ENCODE results near the gene KEAP1.
"Not testable (repeated sequence)": the region's sequence is repeated elsewhere in the genome, so short reads cannot be mapped to it uniquely, and the experiment has no call there.

The KEAP1 gene

GRCh38 chr19:10497371-10497770, 5.8 kb downstream of the KEAP1 start:
- DNase-seq (ENCODE audit: low spot score): no peak

GRCh38 chr19:10491472-10492047, 11.6 kb downstream of the KEAP1 start:
- no peak for DNase-seq (ENCODE audit: low spot score)

DNA sequence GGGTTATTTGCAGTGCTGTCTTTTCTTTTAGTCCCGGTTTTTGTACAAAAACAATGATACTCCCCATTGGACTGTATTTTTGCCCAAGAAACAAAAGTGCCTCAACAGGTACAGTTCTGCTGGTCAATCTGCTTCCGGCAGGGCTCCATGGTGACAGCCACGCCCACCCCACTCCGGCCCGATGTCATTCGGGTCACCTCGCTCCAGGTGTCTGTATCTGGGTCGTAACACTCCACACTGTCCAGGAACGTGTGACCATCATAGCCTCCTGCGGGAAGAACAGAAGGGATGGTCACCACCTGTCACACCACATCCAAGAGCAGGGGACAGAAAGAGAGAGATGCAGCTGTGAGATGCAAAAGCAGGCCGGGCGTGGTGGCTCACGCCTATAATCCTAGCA, 16.6 kb downstream of the KEAP1 start:
- DNase-seq (ENCODE audit: low spot score): no peak

GRCh38 chr19:10478903-10479384, 24.2 kb downstream of the KEAP1 start:
- peak; percentile 96 for DNase-seq (ENCODE audit: low spot score)

DNA sequence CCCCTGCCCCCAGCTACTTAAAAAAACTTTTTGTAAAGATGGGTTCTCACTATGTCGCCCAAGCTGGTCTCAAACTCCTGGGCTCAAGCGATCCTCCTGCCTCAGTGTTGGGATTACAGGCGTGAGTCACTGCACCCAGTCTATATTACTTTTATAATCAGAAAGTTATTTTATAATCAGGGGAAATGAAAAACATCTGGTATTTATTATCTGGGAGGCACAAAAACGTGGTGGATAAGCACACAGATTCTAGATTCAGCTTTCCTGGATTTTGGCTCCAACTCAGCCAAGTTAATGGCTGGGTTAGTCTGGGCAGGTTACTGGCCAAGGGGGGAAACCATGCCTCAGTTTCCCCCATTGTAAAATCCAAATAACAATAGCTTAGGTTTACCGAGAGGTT, 24.7 kb downstream of the KEAP1 start:
- DNase-seq (ENCODE audit: low spot score): no peak

- DNase-seq (ENCODE audit: low spot score): no peak
These were observed 28.1 kb downstream of the KEAP1 start for GRCh38 chr19:10474962-10475451.

DNA sequence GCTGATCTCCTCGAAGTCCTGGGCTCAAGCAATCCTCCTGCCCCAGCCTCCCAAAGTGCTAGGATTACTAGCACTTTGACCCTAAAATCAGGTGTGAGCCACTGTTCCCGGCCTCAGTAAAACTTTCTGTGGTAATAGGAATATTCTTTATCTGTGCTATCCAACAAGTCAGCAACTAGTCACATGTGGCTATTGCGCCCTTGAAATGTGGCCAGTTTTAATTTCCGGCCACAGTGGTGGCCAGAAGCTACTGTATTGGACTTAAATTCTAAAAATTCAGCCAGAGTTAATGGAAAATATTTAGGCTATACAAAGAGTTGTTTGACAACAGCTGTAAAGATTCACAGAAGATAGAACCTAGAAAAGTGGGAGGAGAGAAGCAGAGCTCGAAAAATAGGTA, 30.0 kb downstream of the KEAP1 start:
- no peak for DNase-seq (ENCODE audit: low spot score)

- DNase-seq (ENCODE audit: low spot score): peak; percentile 35
These were observed 31.2 kb downstream of the KEAP1 start for GRCh38 chr19:10471909-10472308.

DNA sequence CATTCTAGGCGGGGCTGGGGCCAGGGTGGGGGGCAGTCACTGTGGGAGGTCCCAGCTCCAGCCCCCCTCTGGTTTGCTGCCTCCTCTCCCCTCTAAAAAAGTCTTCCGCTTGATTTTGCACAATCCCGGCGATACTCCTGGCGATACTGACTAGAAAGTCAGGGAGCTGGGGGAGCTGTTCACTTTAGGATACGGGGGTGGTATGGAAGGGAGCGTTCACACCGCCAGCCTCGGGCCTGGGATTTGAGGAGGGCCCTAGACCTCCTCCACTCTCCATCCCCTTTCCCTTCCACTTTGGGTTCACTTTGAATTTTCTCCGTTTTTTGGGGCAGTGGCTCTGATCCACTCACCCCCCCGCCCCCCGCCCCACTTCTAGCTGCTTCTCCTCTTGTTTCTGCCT, 35.0 kb downstream of the KEAP1 start:
- DNase-seq (ENCODE audit: low spot score): no peak

DNA sequence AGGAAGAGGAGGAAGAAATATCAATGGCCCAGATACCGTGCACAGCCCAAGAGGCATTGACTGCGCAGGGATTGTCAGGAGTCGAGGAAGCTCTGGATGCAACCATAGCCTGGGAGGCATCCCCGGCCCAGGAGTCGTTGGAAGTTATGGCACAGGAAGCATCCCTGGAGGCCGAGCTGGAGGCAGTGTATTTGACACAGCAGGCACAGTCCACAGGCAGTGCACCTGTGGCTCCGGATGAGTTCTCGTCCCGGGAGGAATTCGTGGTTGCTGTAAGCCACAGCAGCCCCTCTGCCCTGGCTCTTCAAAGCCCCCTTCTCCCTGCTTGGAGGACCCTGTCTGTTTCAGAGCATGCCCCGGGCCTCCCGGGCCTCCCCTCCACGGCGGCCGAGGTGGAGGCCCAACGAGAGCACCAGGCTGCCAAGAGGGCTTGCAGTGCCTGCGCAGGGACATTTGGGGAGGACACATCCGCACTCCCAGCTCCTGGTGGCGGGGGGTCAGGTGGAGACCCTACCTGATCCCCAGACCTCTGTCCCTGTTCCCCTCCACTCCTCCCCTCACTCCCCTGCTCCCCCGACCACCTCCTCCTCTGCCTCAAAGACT, 36.0 kb downstream of the KEAP1 start:
- DNase-seq (ENCODE audit: low spot score): no peak

- DNase-seq (ENCODE audit: low spot score): no peak
These were observed 38.7 kb downstream of the KEAP1 start for GRCh38 chr19:10464456-10464855.

- DNase-seq (ENCODE audit: low spot score): no peak
These were observed 40.6 kb downstream of the KEAP1 start for GRCh38 chr19:10462557-10462956.

- not testable (repeated sequence) for DNase-seq (ENCODE audit: low spot score)
These were observed 41.1 kb downstream of the KEAP1 start for GRCh38 chr19:10462042-10462441.

DNA sequence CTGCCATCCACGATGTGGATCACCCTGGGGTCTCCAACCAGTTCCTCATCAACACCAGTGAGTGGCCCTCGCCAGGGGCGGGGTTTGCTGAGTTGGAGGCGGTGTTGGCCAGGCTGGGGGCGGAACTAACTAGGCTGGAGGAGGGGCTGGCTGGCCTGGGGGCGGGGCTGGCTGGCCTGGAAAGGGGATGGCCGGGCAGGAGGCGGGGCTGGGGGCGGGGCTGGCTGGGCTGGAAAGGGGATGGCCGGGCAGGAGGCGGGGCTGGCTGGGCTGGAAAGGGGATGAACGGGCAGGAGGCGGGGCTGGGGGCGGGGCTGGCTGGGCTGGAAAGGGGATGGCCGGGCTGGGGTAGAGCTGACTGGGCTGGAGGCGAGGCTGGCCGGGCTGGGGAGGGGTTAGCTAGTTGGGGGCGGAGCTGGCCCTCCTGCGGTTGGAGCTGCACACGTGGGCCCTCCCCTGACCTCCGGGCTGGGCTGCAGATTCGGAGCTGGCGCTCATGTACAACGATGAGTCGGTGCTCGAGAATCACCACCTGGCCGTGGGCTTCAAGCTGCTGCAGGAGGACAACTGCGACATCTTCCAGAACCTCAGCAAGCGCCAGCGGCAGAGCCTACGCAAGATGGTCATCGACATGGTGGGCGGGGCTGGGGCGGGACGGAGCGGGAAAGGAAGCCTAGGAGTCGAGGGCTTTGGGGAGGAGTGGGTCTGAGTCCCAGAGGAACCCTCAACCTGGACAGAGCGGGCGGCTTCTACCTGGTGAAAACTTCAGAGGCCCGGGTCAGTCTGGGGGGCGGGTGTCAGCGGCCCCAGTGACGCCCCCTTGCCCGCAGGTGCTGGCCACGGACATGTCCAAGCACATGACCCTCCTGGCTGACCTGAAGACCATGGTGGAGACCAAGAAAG, 41.9 kb downstream of the KEAP1 start:
- peak; percentile 71 for DNase-seq (ENCODE audit: low spot score)

GRCh38 chr19:10460714-10461046, 42.5 kb downstream of the KEAP1 start:
- no peak for DNase-seq (ENCODE audit: low spot score)

DNA sequence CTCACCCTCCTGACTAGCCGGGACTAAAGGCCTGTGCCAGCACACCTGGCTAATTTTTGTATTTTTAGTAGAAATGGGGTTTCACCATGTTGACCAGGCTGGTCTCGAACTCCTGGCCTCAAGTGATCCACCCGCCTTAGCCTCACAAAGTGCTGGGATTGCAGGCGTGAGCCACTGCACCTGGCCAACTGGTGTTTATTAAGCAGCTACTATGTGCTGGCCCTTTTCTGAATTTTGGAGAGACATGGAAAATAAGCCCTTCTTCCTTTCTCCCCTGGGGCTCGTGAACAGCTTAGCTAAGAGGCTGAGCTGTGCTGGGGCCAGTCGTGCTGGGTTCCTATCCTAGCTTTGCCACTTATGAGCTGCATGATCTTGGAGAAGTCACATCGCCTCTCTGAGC, 44.4 kb downstream of the KEAP1 start:
- DNase-seq (ENCODE audit: low spot score): not testable (repeated sequence)

DNA sequence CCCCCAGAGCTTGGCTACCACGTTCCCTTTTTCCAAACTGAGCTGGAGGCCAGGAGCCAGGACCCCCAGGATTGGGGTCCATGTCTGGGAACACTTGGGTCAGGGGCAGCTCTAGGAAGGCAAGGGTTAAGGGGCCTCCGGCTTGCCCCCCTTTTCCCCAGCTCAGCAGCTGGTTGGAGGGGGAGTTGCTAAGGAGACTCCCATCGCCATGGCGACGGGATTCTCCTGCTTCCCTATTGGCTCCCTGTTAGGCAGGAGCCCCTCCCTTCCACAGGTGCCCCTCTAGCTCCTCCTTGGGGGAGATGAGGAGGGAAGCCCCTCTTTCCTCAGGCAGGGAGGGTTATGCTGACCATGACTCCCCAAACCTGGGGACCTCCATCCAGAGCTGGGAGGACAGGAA, 48.9 kb downstream of the KEAP1 start:
- DNase-seq (ENCODE audit: low spot score): peak; percentile 88

DNA sequence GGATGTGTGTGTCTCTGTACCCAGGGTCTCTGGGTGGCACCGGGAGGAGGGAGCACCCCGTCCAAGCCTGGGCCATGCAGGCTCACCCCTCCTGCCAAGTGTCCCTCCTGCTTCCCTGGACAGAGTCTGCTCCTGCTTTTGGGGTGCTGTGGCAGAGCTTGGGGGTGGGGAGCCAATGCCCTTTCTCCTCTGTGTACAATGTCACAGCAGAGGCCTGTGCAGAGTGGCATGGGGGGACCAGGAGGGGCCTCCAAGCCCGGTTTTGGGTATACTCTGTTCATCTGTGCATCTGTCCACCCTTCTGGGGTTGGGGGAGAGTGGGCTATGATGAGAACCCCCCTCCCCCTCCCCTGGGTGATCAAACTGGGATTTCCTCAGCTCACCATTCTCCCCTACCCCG, 49.3 kb downstream of the KEAP1 start:
- no peak for DNase-seq (ENCODE audit: low spot score)

DNA sequence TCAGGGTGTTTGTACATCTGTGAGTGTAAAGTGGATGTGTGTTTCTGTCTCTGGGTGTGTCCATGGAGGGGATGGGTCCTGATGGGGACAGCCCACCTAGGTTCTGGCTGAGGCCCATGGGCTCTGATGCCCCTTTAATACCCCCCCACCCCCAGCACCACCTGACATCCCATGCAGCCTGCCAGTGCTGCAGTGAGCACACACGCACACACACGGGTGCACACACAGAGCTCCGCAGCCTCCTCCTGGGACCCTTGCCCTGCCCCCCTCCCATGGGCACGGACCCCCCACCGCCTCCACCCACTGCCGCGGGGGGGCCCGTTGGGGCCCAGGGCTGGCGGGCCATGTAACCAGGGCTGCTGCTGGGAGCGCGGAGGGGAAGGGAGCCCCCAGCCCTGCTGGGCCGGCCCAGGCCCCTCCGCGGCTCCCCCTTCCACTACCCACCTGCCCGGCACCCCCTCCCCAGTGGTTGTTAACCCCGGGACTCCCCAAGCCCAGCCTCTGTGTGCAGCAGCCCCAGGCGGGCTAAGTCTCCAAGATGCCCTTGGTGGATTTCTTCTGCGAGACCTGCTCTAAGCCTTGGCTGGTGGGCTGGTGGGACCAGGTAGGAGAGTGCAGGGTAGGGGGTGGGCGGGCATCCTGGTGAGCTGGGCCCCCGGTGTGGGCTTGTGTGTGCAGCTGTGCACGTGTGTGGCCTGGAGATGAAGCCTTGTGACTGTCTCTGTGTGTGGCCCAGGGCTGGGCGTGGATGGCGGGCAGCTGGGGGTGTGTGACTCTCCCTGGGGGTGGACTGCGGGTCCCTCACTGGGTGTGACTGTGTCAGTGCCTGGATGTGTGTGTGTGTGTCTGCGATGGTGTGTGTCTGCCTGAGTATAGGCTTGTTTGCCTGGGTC, 50.2 kb downstream of the KEAP1 start:
- DNase-seq (ENCODE audit: low spot score): no peak

DNA sequence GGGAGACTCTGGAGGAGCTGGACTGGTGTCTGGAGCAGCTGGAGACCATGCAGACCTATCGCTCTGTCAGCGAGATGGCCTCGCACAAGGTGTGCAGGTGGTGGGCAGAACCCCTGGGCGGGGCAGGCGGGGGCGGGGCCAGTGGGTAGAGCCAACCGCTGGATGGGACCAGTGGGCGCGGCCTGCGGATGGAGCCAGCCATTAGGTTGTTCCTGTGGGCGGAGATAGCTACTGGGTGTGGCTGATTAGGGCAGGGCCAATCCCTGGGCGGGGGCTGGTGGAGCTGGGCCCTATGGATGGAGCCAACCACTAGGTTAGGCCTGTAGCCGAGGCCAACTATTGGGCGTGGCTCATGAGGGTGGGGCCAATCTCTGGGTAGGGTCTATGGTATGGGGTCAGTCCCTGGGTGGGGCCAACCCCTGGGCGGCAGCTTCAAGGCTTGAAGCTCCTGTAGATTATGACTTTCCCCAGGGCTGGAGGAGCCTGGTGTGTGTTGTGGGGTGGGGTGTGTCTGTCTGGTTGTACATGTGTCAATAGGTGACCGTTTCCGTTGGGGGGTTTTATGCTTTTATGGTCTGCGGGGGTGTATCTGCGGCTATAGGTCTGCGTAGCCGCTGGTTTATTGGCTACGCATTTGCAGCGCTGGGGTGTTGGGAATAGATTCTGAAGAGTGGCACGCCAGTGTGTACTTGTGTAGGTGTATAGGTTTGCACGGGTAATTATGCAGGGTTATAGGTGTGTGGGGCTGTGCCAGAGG, 52.1 kb downstream of the KEAP1 start:
- peak; percentile 66 for DNase-seq (ENCODE audit: low spot score)

- DNase-seq (ENCODE audit: low spot score): no peak
These were observed 52.8 kb downstream of the KEAP1 start for GRCh38 chr19:10450191-10450852.

Measured in cerebellar cortex (tissue), 1 donor.